ENCODE results near the gene FANK1. TPM values are rescaled to one million over a fixed set of nuclear protein-coding genes. Genes with fewer than 3 reads are reported as not detected.
A peak's percentile ranks its signal among the peaks of the same experiment; 100 is the strongest.

FANK1 gene
- total RNA-seq, 1 donor from 2014 or later: 9.5 TPM

DNA sequence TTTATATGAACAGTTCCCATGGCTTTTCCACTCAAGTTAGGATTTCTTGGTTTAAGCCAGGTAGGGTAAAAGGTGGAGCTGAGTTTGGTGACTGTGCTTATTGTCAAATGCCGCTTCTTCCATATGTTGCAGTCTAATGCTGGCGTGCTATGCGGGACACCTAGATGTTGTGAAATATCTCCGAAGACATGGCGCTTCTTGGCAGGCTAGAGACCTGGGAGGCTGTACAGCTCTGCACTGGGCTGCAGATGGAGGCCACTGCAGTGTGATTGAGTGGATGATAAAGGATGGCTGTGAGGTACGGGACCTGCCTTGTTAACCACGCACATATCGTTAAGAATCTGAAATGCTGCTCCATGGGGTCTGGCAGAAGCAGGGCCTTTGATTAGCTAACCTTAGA lies 108.4 kb downstream of the FANK1 start:
- no peak overlapping the region for H3K4me3 Mint-ChIP-seq

DNA sequence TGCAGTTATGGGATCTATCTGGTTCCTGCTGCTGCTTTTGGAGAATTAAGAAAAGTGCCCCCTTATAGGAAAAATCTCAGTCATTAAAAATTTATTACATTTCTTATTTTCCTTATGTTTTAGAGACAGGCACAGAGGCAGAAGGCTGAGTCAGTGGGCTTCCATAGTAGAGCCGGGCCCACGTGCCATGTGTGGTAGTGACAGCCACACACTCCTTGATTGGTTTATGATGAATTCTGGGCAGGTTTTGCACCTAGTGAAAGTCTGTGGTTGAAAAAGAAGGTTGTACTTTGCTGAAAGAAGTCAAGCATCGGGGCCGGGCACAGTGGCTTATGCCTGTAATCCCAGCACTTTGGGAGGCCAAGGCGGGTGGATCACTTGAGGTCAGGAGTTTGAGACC lies 109.9 kb downstream of the FANK1 start:
- Mint-ChIP-seq H3K36me3 (peaks cover 22% of the 10 kb centered on the region), H3K9me3 (no peaks in the 10 kb centered on the region), H3K27ac (no peak overlapping the region), H3K4me1 (ENCODE audit: unreplicated experiment) (peaks cover 18% of the 10 kb centered on the region), H3K4me3 (no peak overlapping the region), H3K27me3 (no peaks in the 10 kb centered on the region)
- TF ChIP-seq, protein P1, sequence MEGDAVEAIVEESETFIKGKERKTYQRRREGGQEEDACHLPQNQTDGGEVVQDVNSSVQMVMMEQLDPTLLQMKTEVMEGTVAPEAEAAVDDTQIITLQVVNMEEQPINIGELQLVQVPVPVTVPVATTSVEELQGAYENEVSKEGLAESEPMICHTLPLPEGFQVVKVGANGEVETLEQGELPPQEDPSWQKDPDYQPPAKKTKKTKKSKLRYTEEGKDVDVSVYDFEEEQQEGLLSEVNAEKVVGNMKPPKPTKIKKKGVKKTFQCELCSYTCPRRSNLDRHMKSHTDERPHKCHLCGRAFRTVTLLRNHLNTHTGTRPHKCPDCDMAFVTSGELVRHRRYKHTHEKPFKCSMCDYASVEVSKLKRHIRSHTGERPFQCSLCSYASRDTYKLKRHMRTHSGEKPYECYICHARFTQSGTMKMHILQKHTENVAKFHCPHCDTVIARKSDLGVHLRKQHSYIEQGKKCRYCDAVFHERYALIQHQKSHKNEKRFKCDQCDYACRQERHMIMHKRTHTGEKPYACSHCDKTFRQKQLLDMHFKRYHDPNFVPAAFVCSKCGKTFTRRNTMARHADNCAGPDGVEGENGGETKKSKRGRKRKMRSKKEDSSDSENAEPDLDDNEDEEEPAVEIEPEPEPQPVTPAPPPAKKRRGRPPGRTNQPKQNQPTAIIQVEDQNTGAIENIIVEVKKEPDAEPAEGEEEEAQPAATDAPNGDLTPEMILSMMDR (conservative IDR thresholded peaks at IDR 0.05): no peak
- no peak for DNase-seq (ENCODE audit: extremely low spot score, unreplicated experiment)

More for the DNA sequence above, 108.4 kb downstream of the FANK1 start:
- Mint-ChIP-seq H3K4me1 (ENCODE audit: unreplicated experiment) (peaks cover 17% of the 10 kb centered on the region), H3K27me3 (no peaks in the 10 kb centered on the region), H3K9me3 (no peaks in the 10 kb centered on the region), H3K27ac (no peak overlapping the region), H3K36me3 (peaks cover 23% of the 10 kb centered on the region)
- TF ChIP-seq, protein P1 (conservative IDR thresholded peaks at IDR 0.05): no peak
- DNase-seq (ENCODE audit: extremely low spot score, unreplicated experiment): no peak

DNA sequence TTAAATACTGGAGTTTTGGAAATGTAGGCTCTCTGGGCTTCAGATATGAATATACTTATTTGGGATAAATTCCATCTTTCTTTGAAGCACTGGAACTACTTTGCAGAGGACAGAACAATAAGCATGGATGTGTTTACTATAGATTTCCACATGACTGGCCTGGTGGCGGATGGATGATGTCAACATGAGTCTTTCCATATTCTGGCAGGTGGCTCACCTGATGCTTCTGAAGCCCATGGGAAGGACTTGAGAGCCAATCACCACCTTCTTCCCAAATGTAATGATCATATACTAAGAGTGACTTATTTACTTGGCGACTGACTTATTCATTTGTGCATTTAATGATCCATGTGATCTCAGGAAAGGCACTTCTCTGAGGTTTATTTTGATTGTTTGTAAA lies 110.5 kb downstream of the FANK1 start:
- TF ChIP-seq, protein P1 (conservative IDR thresholded peaks at IDR 0.05): no peak
- no peak for DNase-seq (ENCODE audit: extremely low spot score, unreplicated experiment)
- Mint-ChIP-seq H3K9me3 (no peaks in the 10 kb centered on the region), H3K4me1 (ENCODE audit: unreplicated experiment) (peaks cover 18% of the 10 kb centered on the region), H3K27ac (no peak overlapping the region), H3K27me3 (no peaks in the 10 kb centered on the region), H3K36me3 (peaks cover 20% of the 10 kb centered on the region), H3K4me3 (no peak overlapping the region)

DNA sequence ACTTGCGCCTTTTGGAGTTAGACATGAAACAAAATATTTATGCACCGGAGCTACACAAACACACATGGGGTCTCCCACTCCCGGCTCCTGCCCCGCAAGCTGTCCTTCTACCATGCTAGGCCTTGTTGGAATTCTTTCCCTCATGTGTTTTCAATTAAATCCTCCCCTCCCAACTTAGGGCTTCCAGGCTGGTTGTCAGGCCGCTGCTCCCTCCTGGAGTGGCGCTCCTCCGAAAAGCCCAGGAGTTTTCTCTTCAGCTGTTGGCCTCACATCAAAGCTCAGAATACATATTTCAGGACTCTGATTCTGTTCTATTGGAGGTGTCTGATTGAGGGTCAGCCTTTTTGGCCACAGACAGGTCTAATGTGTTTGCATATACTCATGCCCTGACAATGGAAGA lies 113.3 kb downstream of the FANK1 start:
- no peaks in the 10 kb centered on the region for H3K9me3 Mint-ChIP-seq
- peak overlapping the region; percentile 34 for H3K27ac Mint-ChIP-seq
- DNase-seq (ENCODE audit: extremely low spot score, unreplicated experiment): no peak
- H3K4me1 Mint-ChIP-seq (ENCODE audit: unreplicated experiment): peaks cover 31% of the 10 kb centered on the region
- TF ChIP-seq, protein P1 (conservative IDR thresholded peaks at IDR 0.05): no peak
- no peaks in the 10 kb centered on the region for H3K27me3 Mint-ChIP-seq
- no peak overlapping the region for H3K4me3 Mint-ChIP-seq
- H3K36me3 Mint-ChIP-seq: peaks cover 20% of the 10 kb centered on the region

DNA sequence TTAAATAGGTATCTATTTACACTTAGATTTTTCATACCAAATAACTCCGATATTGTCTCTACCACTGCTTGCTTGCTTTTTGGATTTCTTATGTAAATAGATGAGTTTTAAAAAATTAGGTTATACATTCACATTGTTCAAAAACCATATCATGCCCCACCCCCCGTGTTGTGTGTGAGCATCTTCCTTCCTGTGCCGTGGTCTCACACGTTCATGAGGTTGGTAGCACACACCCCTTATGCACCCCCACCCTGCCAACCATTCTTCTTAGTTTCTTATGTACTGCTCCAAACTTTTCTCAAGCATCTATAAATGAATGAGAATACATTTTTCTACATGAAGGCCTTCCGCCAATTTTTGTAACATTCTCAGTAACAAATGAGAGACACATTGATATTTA lies 115.6 kb downstream of the FANK1 start:
- peaks cover 18% of the 10 kb centered on the region for H3K36me3 Mint-ChIP-seq
- no peak overlapping the region for H3K27ac Mint-ChIP-seq
- TF ChIP-seq, protein P1 (conservative IDR thresholded peaks at IDR 0.05): no peak
- H3K27me3 Mint-ChIP-seq: no peaks in the 10 kb centered on the region
- no peak for DNase-seq (ENCODE audit: extremely low spot score, unreplicated experiment)
- H3K4me3 Mint-ChIP-seq: no peak overlapping the region
- H3K9me3 Mint-ChIP-seq: no peaks in the 10 kb centered on the region
- H3K4me1 Mint-ChIP-seq (ENCODE audit: unreplicated experiment): peaks cover 34% of the 10 kb centered on the region

DNA sequence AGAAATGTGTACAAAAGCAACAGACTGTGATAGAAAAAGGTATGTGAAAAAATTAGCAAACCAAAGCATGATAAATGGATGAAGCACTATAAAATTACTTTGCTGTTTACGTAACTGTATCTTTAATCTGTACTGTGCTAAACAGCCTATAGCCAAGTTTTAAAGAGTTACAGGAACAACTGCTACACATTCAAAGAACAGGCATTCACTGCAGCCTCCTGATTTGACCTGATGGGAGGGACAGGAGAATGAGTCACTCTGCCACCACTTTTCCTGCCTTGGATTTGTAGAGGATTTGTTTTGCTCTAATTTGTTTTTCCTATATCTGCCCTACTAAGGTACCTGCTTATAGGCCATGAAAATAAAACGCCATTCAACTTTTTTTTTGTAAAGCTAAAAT lies 116.1 kb downstream of the FANK1 start:
- TF ChIP-seq, protein P1 (conservative IDR thresholded peaks at IDR 0.05): no peak
- H3K4me3 Mint-ChIP-seq: no peak overlapping the region
- H3K36me3 Mint-ChIP-seq: peaks cover 22% of the 10 kb centered on the region
- H3K4me1 Mint-ChIP-seq (ENCODE audit: unreplicated experiment): peaks cover 34% of the 10 kb centered on the region
- H3K27me3 Mint-ChIP-seq: no peaks in the 10 kb centered on the region
- no peaks in the 10 kb centered on the region for H3K9me3 Mint-ChIP-seq
- DNase-seq (ENCODE audit: extremely low spot score, unreplicated experiment): no peak
- no peak overlapping the region for H3K27ac Mint-ChIP-seq
